ENCODE results near the gene KIF1B. TPM values are rescaled to one million over a fixed set of nuclear protein-coding genes. Genes with fewer than 3 reads are reported as not detected.

The KIF1B gene
- total RNA-seq, 1 experiment from 2014 or later = 70.1 TPM

GRCh38 chr1:10242135-10242534 is 31.8 kb downstream of the KIF1B start:
- Mint-ChIP-seq H3K4me1 (no peaks in the 10 kb centered on the region), H3K27ac (no peak overlapping the region), H3K27me3 (ENCODE audit: low read depth) (no peaks in the 10 kb centered on the region), H3K36me3 (peaks cover 8% of the 10 kb centered on the region), H3K4me3 (no peak overlapping the region), H3K9me3 (peaks cover 1% of the 10 kb centered on the region; the same call in 1 of the 2 replicates)
- DNase-seq (ENCODE audit: low spot score) (no peak), ATAC-seq (no peak)
- POLR2A ChIA-PET = no interaction called here
- CTCF ChIA-PET = interaction anchor here (0.9 kb wide), 1 partner anchor 168 kb away, joined by 3 read pairs; no protein-coding TSS in a partner anchor
- TF ChIP-seq STAT6 (CRISPR knock-in tag; conservative IDR thresholded peaks at IDR 0.05; ENCODE audit: low read depth) = no peak
- TF ChIP-seq USF1 (CRISPR knock-in tag; IDR thresholded peaks at IDR 0.05) = no peak
- no peak for TF ChIP-seq KAT7 (CRISPR knock-in tag; IDR thresholded peaks at IDR 0.05; ENCODE audit: borderline replicate concordance)
- no peak for TF ChIP-seq USF2 (CRISPR knock-in tag; IDR thresholded peaks at IDR 0.05)
- no peak for TF ChIP-seq GABPB1 (CRISPR knock-in tag; IDR thresholded peaks at IDR 0.05)
- TF ChIP-seq NFE2L1 (CRISPR knock-in tag; IDR thresholded peaks at IDR 0.05) = no peak
- no peak for TF ChIP-seq FOXP4 (CRISPR knock-in tag; IDR thresholded peaks at IDR 0.05)
- TF ChIP-seq ZNF512 (CRISPR knock-in tag; IDR thresholded peaks at IDR 0.05; ENCODE audit: borderline replicate concordance) = no peak
- no peak for TF ChIP-seq ZNF121 (CRISPR knock-in tag; IDR thresholded peaks at IDR 0.05)
- TF ChIP-seq MLX (CRISPR knock-in tag; IDR thresholded peaks at IDR 0.05) = no peak
- no peak for TF ChIP-seq ERG (CRISPR knock-in tag; IDR thresholded peaks at IDR 0.05)
- TF ChIP-seq HMGXB4 (CRISPR knock-in tag; IDR thresholded peaks at IDR 0.05) = no peak
- TF ChIP-seq CREB1 (CRISPR knock-in tag; IDR thresholded peaks at IDR 0.05) = no peak
- no peak for TF ChIP-seq PRRX2 (CRISPR knock-in tag; IDR thresholded peaks at IDR 0.05)
